ENCODE data around the gene CHIT1. TPM values are rescaled to one million over a fixed set of nuclear protein-coding genes. Genes with fewer than 3 reads are reported as not detected.

The CHIT1 gene
- total and polyA plus RNA-seq, 8 donors = 0.05 to 0.38 (median 0.24) TPM

- Histone ChIP-seq H3K4me3 (no peak overlapping the region), H3K27ac (no peak overlapping the region), H3K9me3 (no peaks in the 10 kb centered on the region), H3K36me3 (no peaks in the 10 kb centered on the region), H3K27me3 (no peaks in the 10 kb centered on the region), H3K4me1 (no peaks in the 10 kb centered on the region)
- FAIRE-seq (no peak), ATAC-seq (no peak), DNase-seq (peak in 1 of 6 donors; percentile 23)
- TF ChIP-seq CTCF (IDR thresholded peaks at IDR 0.05) = no peak
- intact Hi-C loops (cut with DNase I) = no loop called here
- 61 to 66% methylated on average over 3 of the region's 3 CpGs for WGBS, 2 donors
These were observed 31.8 kb downstream of the CHIT1 start for GRCh38 chr1:203197625-203198024.

- TF ChIP-seq CTCF (IDR thresholded peaks at IDR 0.05) = no peak
- Histone ChIP-seq H3K36me3 (no peaks in the 10 kb centered on the region), H3K27ac (no peak overlapping the region), H3K27me3 (no peaks in the 10 kb centered on the region), H3K9me3 (no peaks in the 10 kb centered on the region), H3K4me1 (no peaks in the 10 kb centered on the region), H3K4me3 (no peak overlapping the region)
- intact Hi-C loops (cut with DNase I) = no loop called here
- 86 to 93% methylated on average over 3 of the region's 3 CpGs for WGBS, 2 donors
- DNase-seq (peak in 1 of 6 donors; percentile 40), ATAC-seq (no peak), FAIRE-seq (no peak)
These were observed 33.1 kb downstream of the CHIT1 start for GRCh38 chr1:203196371-203196770.

- no peaks in the 10 kb centered on the region for H3K4me1 ChIP-seq
- FAIRE-seq (no peak), DNase-seq (no peak), ATAC-seq (no peak)
- no peaks in the 10 kb centered on the region for H3K27me3 ChIP-seq
- H3K27ac ChIP-seq = no peak overlapping the region
- no peak for TF ChIP-seq CTCF (IDR thresholded peaks at IDR 0.05)
- H3K4me3 ChIP-seq = no peak overlapping the region
- WGBS, 2 donors = 87 to 94% methylated on average over 2 of the region's 2 CpGs
- no peaks in the 10 kb centered on the region for H3K9me3 ChIP-seq
- intact Hi-C loops (cut with DNase I) = no loop called here
- no peaks in the 10 kb centered on the region for H3K36me3 ChIP-seq
These were observed 38.5 kb downstream of the CHIT1 start for GRCh38 chr1:203190949-203191348.

GRCh38 chr1:203189951-203190352, 39.5 kb downstream of the CHIT1 start:
- Histone ChIP-seq H3K36me3 (no peaks in the 10 kb centered on the region), H3K27me3 (no peaks in the 10 kb centered on the region), H3K27ac (no peak overlapping the region), H3K4me1 (no peaks in the 10 kb centered on the region), H3K4me3 (no peak overlapping the region), H3K9me3 (no peaks in the 10 kb centered on the region)
- DNase-seq (peak in 1 of 6 donors; percentile 25), FAIRE-seq (no peak), ATAC-seq (no peak)
- intact Hi-C loops (cut with DNase I) = no loop called here
- no peak for TF ChIP-seq CTCF (IDR thresholded peaks at IDR 0.05)
- 69 to 83% methylated on average over 7 of the region's 7 CpGs for WGBS, 2 donors

- H3K27me3 ChIP-seq = no peaks in the 10 kb centered on the region
- WGBS, 2 donors = 58 to 63% methylated on average over 4 of the region's 4 CpGs
- intact Hi-C loops (cut with DNase I) = no loop called here
- no peaks in the 10 kb centered on the region for H3K36me3 ChIP-seq
- ATAC-seq (no peak), FAIRE-seq (no peak), DNase-seq (no peak)
- H3K4me1 ChIP-seq = no peaks in the 10 kb centered on the region
- H3K9me3 ChIP-seq = no peaks in the 10 kb centered on the region
- no peak overlapping the region for H3K27ac ChIP-seq
- no peak overlapping the region for H3K4me3 ChIP-seq
- no peak for TF ChIP-seq CTCF (IDR thresholded peaks at IDR 0.05)
These were observed 40.7 kb downstream of the CHIT1 start for GRCh38 chr1:203188686-203189232.
